ENCODE results near the gene SV2C.

The SV2C gene

GRCh38 chr5:76149636-76150035, 66.5 kb downstream of the SV2C start:
- H3K4me3 ChIP-seq (ENCODE audit: low read depth, low read length) = no peak overlapping the region
- no peak for DNase-seq (ENCODE audit: low read depth)
- TF ChIP-seq CTCF (conservative IDR thresholded peaks at IDR 0.05; ENCODE audit: low read depth, low read length) = no peak

- no peak overlapping the region for H3K4me3 ChIP-seq (ENCODE audit: low read depth, low read length)
- no peak for DNase-seq (ENCODE audit: low read depth)
- TF ChIP-seq CTCF (conservative IDR thresholded peaks at IDR 0.05; ENCODE audit: low read depth, low read length) = no peak
Measured at GRCh38 chr5:76152161-76152560, 69.0 kb downstream of the SV2C start.

GRCh38 chr5:76152700-76153099, 69.5 kb downstream of the SV2C start:
- DNase-seq (ENCODE audit: low read depth) = no peak
- TF ChIP-seq CTCF (conservative IDR thresholded peaks at IDR 0.05; ENCODE audit: low read depth, low read length) = no peak
- H3K4me3 ChIP-seq (ENCODE audit: low read depth, low read length) = no peak overlapping the region

- no peak for TF ChIP-seq CTCF (conservative IDR thresholded peaks at IDR 0.05; ENCODE audit: low read depth, low read length)
- DNase-seq (ENCODE audit: low read depth) = no peak
- H3K4me3 ChIP-seq (ENCODE audit: low read depth, low read length) = no peak overlapping the region
Measured at GRCh38 chr5:76153271-76153670, 70.1 kb downstream of the SV2C start.

- no peak for TF ChIP-seq CTCF (conservative IDR thresholded peaks at IDR 0.05; ENCODE audit: low read depth, low read length)
- no peak for DNase-seq (ENCODE audit: low read depth)
- no peak overlapping the region for H3K4me3 ChIP-seq (ENCODE audit: low read depth, low read length)
Measured at GRCh38 chr5:76154009-76154690, 71.0 kb downstream of the SV2C start.

DNA sequence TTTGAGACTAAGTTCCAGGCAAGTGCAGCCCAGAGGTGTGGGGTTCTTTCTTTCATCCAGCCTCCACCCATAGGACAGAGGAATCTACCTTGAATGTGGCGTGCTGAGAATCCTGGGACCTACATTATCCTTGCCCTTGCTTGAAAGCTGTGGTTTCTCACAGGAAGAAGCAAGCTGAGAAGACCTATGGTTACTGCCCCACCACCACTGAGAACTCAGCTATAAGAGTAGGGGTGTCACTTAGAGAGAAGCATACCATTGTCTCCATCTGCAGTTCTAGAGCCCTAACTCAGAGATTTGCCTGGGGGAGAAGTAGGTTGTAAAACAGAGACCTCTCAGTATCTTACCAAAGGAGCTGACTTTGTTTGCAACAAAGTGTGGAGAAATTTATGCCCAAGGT, 72.4 kb downstream of the SV2C start:
- H3K4me3 ChIP-seq (ENCODE audit: low read depth, low read length) = no peak overlapping the region
- TF ChIP-seq CTCF (conservative IDR thresholded peaks at IDR 0.05; ENCODE audit: low read depth, low read length) = no peak
- DNase-seq (ENCODE audit: low read depth) = no peak

DNA sequence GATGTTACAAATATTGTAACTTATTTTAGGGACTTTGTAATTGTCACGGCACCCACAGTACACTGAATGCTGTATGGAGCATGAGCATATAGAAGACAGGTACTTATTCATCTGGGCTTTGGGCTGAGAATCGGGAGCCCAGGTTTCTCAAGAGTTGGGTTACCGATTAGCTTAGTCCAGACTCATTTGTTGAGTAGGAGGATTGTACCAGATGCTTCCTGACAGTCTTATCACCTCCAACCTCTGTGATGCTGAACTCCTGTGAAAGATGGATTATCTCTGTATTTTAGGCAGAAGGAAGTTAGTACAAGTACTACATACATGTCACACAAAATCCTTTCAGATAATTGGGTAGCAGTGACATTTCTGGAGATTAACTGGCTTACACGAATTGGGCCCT, 79.2 kb downstream of the SV2C start:
- no peak for DNase-seq (ENCODE audit: low read depth)
- H3K4me3 ChIP-seq (ENCODE audit: low read depth, low read length) = no peak overlapping the region
- TF ChIP-seq CTCF (conservative IDR thresholded peaks at IDR 0.05; ENCODE audit: low read depth, low read length) = no peak

All from choroid plexus epithelial cell (primary cell).